SK-N-SH treated with all-trans-retinoic acid at 6 μM for 48 hours (cell line): ENCODE results near the gene ELL3.

Experiments
- ARNTL ChIP-seq: fragments of 450-650 bp; formaldehyde crosslinking; IDR thresholded peaks from 2 replicates; pipeline ENCODE4 v1.5.0; 2020; ENCODE audit warnings: low read depth, mild to moderate bottlenecking, moderate library complexity, borderline replicate concordance
- CREB5 ChIP-seq: fragments of 250-450 bp; sonication (Bioruptor Pico); IDR thresholded peaks from 2 replicates; pipeline ENCODE4 v1.5.1; 2020; ENCODE audit warnings: low read depth, mild to moderate bottlenecking, moderate library complexity
- CSDC2 ChIP-seq: fragments of 250-450 bp; sonication (Bioruptor Pico); IDR thresholded peaks from 2 replicates; pipeline ENCODE4 v1.5.0; 2020; ENCODE audit warnings: mild to moderate bottlenecking, moderate library complexity
- ESRRG ChIP-seq: fragments of 250-450 bp; sonication (Bioruptor Pico); IDR thresholded peaks from 2 replicates; pipeline ENCODE4 v1.6.1; 2021; ENCODE audit warnings: mild to moderate bottlenecking
- ISL1 ChIP-seq: fragments of 250-450 bp; sonication (Bioruptor Pico); IDR thresholded peaks from 2 replicates; pipeline ENCODE4 v2.1.2; 2022; ENCODE audit warnings: mild to moderate bottlenecking, moderate library complexity
- PATZ1 ChIP-seq: fragments of 250-450 bp; sonication (Bioruptor Pico); IDR thresholded peaks from 2 replicates; pipeline ENCODE4 v1.8.0; 2020; ENCODE audit warnings: mild to moderate bottlenecking, moderate library complexity, borderline replicate concordance
- PPARA ChIP-seq: fragments of 250-450 bp; sonication (Bioruptor Pico); IDR thresholded peaks from 2 replicates; pipeline ENCODE4 v1.5.0; 2020; ENCODE audit warnings: mild to moderate bottlenecking, borderline replicate concordance
- RARB ChIP-seq: fragments of 250-450 bp; sonication (Bioruptor Pico); IDR thresholded peaks from 2 replicates; pipeline ENCODE4 v1.8.0; 2021; ENCODE audit warnings: mild to moderate bottlenecking, moderate library complexity
- TOX ChIP-seq: fragments of 250-450 bp; sonication (Bioruptor Pico); IDR thresholded peaks from 2 replicates; pipeline ENCODE4 v1.8.0; 2021; ENCODE audit warnings: mild to moderate bottlenecking, moderate library complexity, borderline replicate concordance
- ZFP3 ChIP-seq: fragments of 250-450 bp; sonication (Bioruptor Pico); IDR thresholded peaks from 2 replicates; pipeline ENCODE4 v1.5.0; 2020; ENCODE audit warnings: mild to moderate bottlenecking, moderate library complexity
- ZFP30 ChIP-seq: fragments of 450-650 bp; formaldehyde crosslinking; IDR thresholded peaks from 2 replicates; pipeline ENCODE4 v1.5.0; 2022; ENCODE audit warnings: mild to moderate bottlenecking, moderate library complexity
- ZNF565 ChIP-seq: fragments of 450-650 bp; formaldehyde crosslinking; conservative IDR thresholded peaks from 2 replicates; pipeline ENCODE4 v1.5.0; 2020; ENCODE audit warnings: low read depth, mild to moderate bottlenecking, moderate library complexity
- ZNF70 ChIP-seq: fragments of 450-650 bp; formaldehyde crosslinking; IDR thresholded peaks from 2 replicates; pipeline ENCODE4 v1.5.0; 2020; ENCODE audit warnings: mild to moderate bottlenecking, moderate library complexity
- TF ChIP-seq, protein P1 (sequence below): fragments of 250-450 bp; sonication (Bioruptor Pico); IDR thresholded peaks from 2 replicates; pipeline ENCODE4 v1.5.1; 2021; ENCODE audit warnings: mild to moderate bottlenecking, moderate library complexity

GRCh38 chr15:43777267-43777914 is 625 bp upstream of the ELL3 start:
- TF ChIP-seq RARB (CRISPR knock-in tag) (no peak), ARNTL (CRISPR knock-in tag) (no peak), PATZ1 (CRISPR knock-in tag) (no peak), CREB5 (CRISPR knock-in tag) (no peak), CSDC2 (no peak), TOX (CRISPR knock-in tag) (no peak), PPARA (no peak), ZFP30 (CRISPR knock-in tag) (no peak), ZNF565 (CRISPR knock-in tag) (no peak), ESRRG (no peak), ZNF70 (CRISPR knock-in tag) (no peak), ISL1 (no peak), ZFP3 (CRISPR knock-in tag) (no peak)
- TF ChIP-seq, protein P1, sequence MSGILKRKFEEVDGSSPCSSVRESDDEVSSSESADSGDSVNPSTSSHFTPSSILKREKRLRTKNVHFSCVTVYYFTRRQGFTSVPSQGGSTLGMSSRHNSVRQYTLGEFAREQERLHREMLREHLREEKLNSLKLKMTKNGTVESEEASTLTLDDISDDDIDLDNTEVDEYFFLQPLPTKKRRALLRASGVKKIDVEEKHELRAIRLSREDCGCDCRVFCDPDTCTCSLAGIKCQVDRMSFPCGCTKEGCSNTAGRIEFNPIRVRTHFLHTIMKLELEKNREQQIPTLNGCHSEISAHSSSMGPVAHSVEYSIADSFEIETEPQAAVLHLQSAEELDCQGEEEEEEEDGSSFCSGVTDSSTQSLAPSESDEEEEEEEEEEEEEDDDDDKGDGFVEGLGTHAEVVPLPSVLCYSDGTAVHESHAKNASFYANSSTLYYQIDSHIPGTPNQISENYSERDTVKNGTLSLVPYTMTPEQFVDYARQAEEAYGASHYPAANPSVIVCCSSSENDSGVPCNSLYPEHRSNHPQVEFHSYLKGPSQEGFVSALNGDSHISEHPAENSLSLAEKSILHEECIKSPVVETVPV (CRISPR knock-in tag) = no peak
